Retinal pigment epithelial cell (primary cell): ENCODE data around the gene RANGAP1.
"Not testable (repeated sequence)": the region's sequence is repeated elsewhere in the genome, so short reads cannot be mapped to it uniquely, and the experiment has no call there.

ENCODE experiments used
- DNase-seq: peaks from one replicate; pipeline ENCODE4 v3.0.0-alpha.2; 2010; ENCODE audit warnings: low read depth
- H3K4me3 ChIP-seq: 2 replicates; pipeline ENCODE4 v1.5.1; 2011; ENCODE audit warnings: mild to moderate bottlenecking, low read length, control low read depth, moderate library complexity
- CTCF ChIP-seq: conservative IDR thresholded peaks from 2 replicates; pipeline ENCODE4 v1.5.1; 2011; ENCODE audit warnings: low read depth, low read length, control low read depth, inconsistent platforms

The RANGAP1 gene

GRCh38 chr22:41301085-41302020 is 15.4 kb upstream of the RANGAP1 start, which contains the start of gene ZC3H7B:
Gene ZC3H7B (plus strand): TSS chr22:41301525. CDS start chr22:41320661, 19,136 bp downstream.
- TF ChIP-seq CTCF: peak; percentile 56

GRCh38 chr22:41300661-41301060 is 14.7 kb upstream of the RANGAP1 start:
- no peak for DNase-seq
- no peak for TF ChIP-seq CTCF
- H3K4me3 ChIP-seq: peak overlapping the region; percentile 82

More at GRCh38 chr22:41301085-41302020, 15.4 kb upstream of the RANGAP1 start, which contains the start of gene ZC3H7B:
- DNase-seq: no peak
- H3K4me3 ChIP-seq: peak within 1 kb of the TSS; percentile 82

- TF ChIP-seq CTCF: no peak
- DNase-seq: no peak
Measured at GRCh38 chr22:41296826-41297667, 11.1 kb upstream of the RANGAP1 start.

GRCh38 chr22:41294816-41295215 is 8.8 kb upstream of the RANGAP1 start:
- not testable (repeated sequence) for H3K4me3 ChIP-seq, DNase-seq

More at GRCh38 chr22:41296826-41297667, 11.1 kb upstream of the RANGAP1 start:
- H3K4me3 ChIP-seq: no peak overlapping the region

- no peak for TF ChIP-seq CTCF
- H3K4me3 ChIP-seq: no peak overlapping the region
Measured at GRCh38 chr22:41290262-41291221, 4.6 kb upstream of the RANGAP1 start.

GRCh38 chr22:41289671-41290070 is 3.7 kb upstream of the RANGAP1 start:
- TF ChIP-seq CTCF: no peak
- DNase-seq: no peak
- H3K4me3 ChIP-seq: no peak overlapping the region

More at GRCh38 chr22:41290262-41291221, 4.6 kb upstream of the RANGAP1 start:
- DNase-seq: peak; percentile 67
